IPS-18a (cell line): ENCODE data around the gene SLC6A3.

Experiments
- H3K27ac ChIP-seq: one replicate; pipeline ENCODE4 v1.5.1; 2013; ENCODE audit warnings: low read length
- H3K27me3 ChIP-seq: one replicate; pipeline ENCODE4 v1.6.1; 2013; ENCODE audit warnings: mild to moderate bottlenecking, low read length; ENCODE audit not compliant: control insufficient read depth, insufficient read depth
- H3K36me3 ChIP-seq: one replicate; pipeline ENCODE4 v1.6.1; 2013; ENCODE audit warnings: low read depth, low read length; ENCODE audit not compliant: control insufficient read depth
- H3K4me1 ChIP-seq: one replicate; pipeline ENCODE4 v1.6.1; 2013; ENCODE audit warnings: low read depth, low read length; ENCODE audit not compliant: control insufficient read depth
- H3K4me3 ChIP-seq: one replicate; pipeline ENCODE4 v1.5.1; 2013; ENCODE audit warnings: low read length
- H3K9ac ChIP-seq: one replicate; pipeline ENCODE4 v1.6.1; 2013; ENCODE audit warnings: mild to moderate bottlenecking, low read length, moderate library complexity
- H3K9me3 ChIP-seq: one replicate; pipeline ENCODE4 v1.6.1; 2013; ENCODE audit warnings: low read depth, low read length; ENCODE audit not compliant: control insufficient read depth

SLC6A3 gene

DNA sequence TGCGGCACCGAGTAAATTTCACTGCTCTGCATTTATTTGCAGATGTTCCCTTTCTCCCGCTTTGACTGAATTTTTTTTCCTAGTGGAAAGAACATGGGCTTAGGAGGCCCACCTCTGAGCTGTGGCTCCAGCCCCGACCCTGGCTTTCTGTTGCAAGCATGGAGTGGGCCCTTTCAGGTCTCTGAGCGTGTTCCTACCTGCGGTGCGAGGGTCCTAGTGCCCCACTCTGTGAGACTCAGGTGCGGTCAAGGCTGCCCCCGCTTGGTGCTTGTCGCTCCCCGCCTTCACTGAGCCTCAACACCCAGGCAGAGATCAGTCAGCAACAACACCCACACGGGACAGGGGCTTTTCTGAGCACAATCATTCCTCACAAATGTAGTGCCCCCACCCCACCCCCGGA, 32.0 kb downstream of the SLC6A3 start:
- Histone ChIP-seq H3K27me3 (no peaks in the 10 kb centered on the region), H3K36me3 (no peaks in the 10 kb centered on the region), H3K4me1 (no peaks in the 10 kb centered on the region), H3K4me3 (no peak overlapping the region), H3K9ac (no peak overlapping the region), H3K9me3 (no peaks in the 10 kb centered on the region), H3K27ac (no peak overlapping the region)

DNA sequence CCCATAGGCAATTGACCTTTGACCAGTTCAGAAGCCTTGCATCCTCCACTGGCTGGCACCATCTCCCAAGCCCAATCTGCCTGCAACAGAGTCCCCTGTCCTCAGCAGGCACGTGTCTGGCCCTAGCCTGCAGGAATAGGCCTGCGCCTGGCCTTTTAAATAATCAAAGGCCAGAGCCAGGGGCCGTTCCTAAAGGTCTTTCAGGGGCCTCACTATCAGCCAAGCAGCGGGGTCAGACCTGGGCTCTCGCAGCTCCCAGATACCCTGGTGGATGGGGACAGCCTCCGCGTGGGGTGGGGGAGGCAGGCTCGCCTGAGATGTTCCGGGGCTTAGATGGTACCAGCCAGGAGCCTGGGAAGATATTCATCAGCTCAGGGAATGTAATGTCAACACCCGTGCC, 32.6 kb downstream of the SLC6A3 start:
- H3K9ac ChIP-seq, result no peak overlapping the region
- no peaks in the 10 kb centered on the region for H3K4me1 ChIP-seq
- no peak overlapping the region for H3K4me3 ChIP-seq
- no peak overlapping the region for H3K27ac ChIP-seq
- H3K36me3 ChIP-seq, result no peaks in the 10 kb centered on the region
- no peaks in the 10 kb centered on the region for H3K9me3 ChIP-seq
- H3K27me3 ChIP-seq, result no peaks in the 10 kb centered on the region

DNA sequence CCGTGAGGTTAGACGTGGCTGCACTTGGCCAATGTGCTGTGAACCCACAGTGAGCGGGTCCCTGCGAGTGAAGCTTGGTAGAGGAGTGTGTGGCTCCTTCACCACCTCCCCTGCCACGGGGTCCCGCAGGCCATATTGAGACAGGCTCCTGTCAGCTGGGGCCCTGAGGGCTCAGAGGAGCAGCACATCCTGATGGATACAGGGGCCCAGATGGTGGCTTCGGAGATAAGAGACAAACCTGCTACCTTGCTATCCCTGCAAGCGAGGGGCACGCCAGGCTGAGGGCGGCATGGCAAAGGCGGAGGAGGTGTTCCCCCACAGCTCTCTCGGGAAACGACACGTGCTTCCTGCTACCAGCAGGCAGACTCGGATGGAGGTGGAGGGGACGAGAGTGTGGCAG, 33.1 kb downstream of the SLC6A3 start:
- Histone ChIP-seq H3K4me3 (no peak overlapping the region), H3K36me3 (no peaks in the 10 kb centered on the region), H3K4me1 (no peaks in the 10 kb centered on the region), H3K27me3 (no peaks in the 10 kb centered on the region), H3K9me3 (no peaks in the 10 kb centered on the region), H3K9ac (no peak overlapping the region), H3K27ac (no peak overlapping the region)

DNA sequence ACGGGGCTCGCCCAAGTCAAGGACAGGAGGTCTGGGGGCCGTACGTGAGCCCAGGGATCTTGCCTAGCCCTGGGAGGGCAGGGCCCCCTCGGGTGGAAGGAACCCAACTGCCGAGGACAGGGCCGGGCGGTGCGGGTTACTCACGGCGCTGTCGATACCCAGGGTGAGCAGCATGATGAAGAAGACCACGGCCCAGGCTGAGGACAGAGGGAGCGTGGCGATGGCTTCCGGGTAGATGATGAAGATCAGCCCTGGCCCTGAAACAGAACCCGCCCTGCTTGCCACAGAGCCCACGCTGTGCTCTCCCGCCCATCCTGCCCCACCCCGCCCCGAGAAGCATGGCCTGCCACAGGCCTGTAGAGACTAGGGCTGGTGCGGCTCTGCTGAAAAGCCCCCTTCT, 34.1 kb downstream of the SLC6A3 start:
- H3K36me3 ChIP-seq, result no peaks in the 10 kb centered on the region
- no peak overlapping the region for H3K27ac ChIP-seq
- no peaks in the 10 kb centered on the region for H3K27me3 ChIP-seq
- H3K9me3 ChIP-seq, result no peaks in the 10 kb centered on the region
- H3K9ac ChIP-seq, result no peak overlapping the region
- no peaks in the 10 kb centered on the region for H3K4me1 ChIP-seq
- H3K4me3 ChIP-seq, result no peak overlapping the region

DNA sequence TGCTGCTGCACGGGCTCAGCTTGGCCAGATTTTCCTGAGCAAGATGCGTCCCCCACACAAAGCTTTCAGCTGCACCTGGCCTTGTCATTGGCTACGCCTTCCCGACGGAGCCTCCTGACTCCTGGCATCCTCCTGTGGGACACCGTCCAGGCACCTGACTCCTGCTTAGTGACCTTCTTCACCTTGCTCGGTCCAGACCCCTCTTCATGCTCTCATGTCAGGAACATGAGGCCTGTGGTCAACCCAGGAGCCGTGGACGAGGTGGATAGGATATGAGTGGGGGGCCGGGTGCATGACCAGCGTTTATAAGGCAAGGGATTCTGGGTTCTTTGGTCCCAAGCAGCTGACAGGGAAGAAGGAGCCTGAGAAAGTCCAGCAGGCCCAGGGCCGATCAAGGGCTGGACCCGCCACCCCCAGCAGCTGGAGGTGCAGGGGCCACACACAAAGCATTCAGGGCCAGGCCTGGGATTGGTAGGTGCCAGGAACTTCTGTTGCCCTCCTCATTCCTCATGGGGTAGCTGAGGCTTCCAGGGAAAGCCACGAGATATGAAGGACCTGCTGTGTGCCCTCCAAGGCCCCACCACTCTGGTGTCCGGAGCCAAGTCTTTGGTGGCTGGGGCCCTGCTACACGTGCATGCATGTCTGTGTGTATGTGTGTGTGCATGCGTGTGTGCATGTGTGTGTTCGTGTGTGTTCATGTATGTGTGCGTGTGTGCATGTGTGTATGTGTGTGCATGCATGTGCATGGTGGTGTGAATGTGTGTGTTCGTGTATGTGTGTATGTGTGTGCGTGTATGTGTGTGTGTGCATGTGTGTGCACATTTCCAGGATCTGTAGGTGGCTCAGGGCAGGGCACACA, 34.9 kb downstream of the SLC6A3 start:
- H3K9me3 ChIP-seq, result no peaks in the 10 kb centered on the region
- H3K27ac ChIP-seq, result no peak overlapping the region
- H3K36me3 ChIP-seq, result no peaks in the 10 kb centered on the region
- no peak overlapping the region for H3K9ac ChIP-seq
- H3K27me3 ChIP-seq, result no peaks in the 10 kb centered on the region
- H3K4me1 ChIP-seq, result no peaks in the 10 kb centered on the region
- H3K4me3 ChIP-seq, result no peak overlapping the region

DNA sequence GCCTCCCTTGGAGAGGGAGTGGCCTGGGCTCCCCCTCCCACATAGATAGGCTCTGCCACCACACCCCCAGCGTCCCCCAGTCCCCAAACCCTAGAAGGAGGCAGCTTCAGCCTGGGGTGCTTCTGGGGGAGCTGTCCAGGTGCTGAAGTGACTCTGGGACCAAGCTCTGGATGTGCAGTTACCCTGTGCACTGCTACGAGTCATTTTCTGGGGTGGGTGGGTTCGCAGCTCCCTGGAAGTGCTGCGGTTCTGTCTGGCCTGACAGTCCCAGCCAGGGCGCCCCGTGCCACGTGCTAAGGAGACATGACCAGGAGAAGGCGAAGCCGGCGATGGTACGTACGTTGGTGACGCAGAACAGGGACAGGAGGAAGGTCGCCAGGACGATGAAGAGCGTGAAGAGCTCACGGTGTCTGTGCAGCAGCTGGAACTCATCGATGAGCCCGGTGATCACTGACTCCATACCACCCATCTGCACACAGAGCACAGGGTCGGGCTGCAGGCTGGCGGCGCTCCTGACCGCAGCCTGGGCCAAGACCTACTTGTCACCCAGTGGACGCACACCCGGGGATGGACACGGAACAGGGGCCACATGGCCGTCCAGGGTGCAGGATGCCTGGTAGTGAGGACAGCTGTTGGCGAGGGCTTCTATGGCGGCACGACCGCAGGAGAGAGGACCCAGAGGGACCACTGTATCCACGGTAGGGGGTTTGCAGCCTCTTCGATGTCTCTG, 35.7 kb downstream of the SLC6A3 start:
- H3K27ac ChIP-seq, result no peak overlapping the region
- no peaks in the 10 kb centered on the region for H3K4me1 ChIP-seq
- H3K4me3 ChIP-seq, result no peak overlapping the region
- no peaks in the 10 kb centered on the region for H3K27me3 ChIP-seq
- H3K36me3 ChIP-seq, result no peaks in the 10 kb centered on the region
- H3K9me3 ChIP-seq, result no peaks in the 10 kb centered on the region
- H3K9ac ChIP-seq, result no peak overlapping the region

DNA sequence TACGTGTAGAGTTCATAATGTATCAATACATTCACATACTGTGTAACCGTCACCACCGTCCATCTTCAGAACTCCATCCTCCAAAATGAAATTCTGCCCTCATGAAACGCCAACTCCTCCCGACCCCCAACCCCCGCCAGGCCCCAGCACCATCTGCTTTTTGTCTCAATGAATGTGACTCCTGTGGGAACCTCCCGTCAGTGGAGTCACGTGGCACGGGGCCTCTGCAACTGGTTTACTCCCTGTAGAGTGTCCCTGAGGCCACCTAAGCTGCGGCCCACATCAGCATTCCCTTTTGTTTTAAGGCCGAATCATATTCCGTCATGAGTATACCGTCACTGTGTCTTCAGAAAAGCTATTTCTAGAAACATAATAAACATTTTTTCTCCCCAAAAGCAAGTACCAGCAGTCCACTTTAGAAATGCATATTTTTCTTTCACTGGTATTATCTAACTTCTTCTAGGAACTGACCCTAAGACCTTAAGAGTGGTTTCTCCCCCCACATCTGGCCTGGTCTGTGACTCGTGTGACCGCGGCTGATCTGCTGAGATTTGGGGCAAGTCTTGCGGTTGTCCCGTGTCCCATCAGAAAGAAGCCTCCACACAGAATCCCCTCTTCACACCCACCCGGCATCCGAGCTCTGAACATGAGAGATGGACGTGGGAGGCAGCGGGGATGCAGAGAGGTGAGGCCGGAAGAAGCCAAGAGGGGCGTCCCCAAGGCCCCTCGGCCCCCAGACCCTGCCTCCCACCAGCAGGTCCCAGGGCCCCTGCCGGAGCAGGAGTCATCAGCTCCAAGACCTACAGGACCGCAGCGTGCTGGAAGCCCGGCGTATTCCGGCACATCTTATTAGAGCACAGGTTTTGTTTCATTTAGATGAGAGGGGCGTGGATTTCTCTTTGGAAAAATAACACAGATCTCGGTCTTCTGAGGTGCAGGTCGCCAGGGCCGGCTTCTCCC, 38.3 kb downstream of the SLC6A3 start:
- H3K27me3 ChIP-seq, result no peaks in the 10 kb centered on the region
- H3K9ac ChIP-seq, result no peak overlapping the region
- H3K36me3 ChIP-seq, result no peaks in the 10 kb centered on the region
- no peak overlapping the region for H3K4me3 ChIP-seq
- H3K4me1 ChIP-seq, result no peaks in the 10 kb centered on the region
- H3K9me3 ChIP-seq, result no peaks in the 10 kb centered on the region
- no peak overlapping the region for H3K27ac ChIP-seq

DNA sequence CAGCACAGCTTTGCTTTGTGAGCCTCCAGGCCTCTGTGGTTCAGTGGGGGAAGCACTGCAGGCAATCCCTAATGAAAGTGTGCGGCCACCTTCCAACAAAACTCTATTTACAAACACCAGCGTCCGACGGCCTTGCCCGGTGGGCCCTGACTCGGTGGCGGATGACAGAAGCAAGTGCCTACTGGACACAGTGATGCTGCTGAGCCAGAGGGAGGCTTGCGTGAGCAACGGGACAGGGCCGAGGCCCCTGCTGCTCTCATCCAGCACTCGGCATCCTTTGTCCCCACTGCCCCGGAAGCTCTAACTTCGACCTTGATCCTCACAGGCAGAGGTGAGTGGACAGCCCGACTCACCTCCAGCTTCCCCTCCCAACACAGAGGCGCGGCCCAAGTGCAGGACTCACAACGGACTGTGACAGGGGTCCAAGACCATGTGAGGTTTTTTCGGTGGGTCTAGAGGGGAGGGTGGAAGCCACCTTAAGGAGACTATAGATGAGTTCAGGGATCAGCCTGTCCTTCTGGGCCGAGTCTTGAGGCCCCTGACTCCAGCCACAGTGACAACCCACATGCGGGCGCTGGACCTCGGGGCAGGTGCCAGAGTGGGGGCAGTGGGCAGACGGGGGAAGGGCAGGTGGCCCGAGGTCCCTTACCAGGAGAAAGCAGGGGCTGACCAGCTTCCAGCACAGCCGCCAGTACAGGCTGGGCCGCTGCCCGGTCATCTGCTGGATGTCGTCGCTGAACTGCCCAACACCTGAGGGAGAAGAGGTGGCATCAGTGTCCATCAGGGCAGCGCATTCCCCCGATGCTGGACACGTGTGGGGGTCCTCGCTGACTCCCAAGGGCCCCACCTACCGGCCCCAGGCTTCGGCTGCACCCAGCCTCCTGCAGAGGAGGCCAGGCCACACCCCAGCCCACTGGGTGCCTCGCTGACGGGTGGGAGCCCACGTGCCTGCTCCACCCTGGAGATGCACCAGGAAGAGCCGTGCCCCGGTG, 39.4 kb downstream of the SLC6A3 start:
- Histone ChIP-seq H3K4me3 (no peak overlapping the region), H3K27ac (no peak overlapping the region), H3K9ac (no peak overlapping the region), H3K27me3 (no peaks in the 10 kb centered on the region), H3K4me1 (no peaks in the 10 kb centered on the region), H3K9me3 (no peaks in the 10 kb centered on the region), H3K36me3 (no peaks in the 10 kb centered on the region)

DNA sequence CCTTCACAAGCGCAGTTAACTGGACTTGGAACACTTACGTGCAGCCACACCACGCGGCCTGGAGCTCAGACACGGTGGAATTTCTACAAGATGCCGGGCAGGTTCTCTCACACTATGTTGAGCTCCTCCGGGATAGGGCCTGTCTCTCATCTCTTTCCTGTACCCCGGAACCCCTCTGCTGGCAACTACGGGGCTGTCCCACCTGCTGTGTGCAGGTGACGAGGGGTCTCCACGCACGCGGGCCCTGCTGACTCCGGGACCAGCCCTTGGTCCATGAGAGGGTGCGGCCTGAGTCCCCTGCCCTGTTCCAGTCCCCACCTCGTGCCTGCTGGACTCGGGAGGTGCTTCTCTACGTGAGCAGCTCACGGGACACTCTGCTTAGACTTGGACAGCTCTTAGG, 40.1 kb downstream of the SLC6A3 start:
- Histone ChIP-seq H3K27ac (no peak overlapping the region), H3K9ac (no peak overlapping the region), H3K4me1 (no peaks in the 10 kb centered on the region), H3K27me3 (no peaks in the 10 kb centered on the region), H3K4me3 (no peak overlapping the region), H3K36me3 (no peaks in the 10 kb centered on the region), H3K9me3 (no peaks in the 10 kb centered on the region)

DNA sequence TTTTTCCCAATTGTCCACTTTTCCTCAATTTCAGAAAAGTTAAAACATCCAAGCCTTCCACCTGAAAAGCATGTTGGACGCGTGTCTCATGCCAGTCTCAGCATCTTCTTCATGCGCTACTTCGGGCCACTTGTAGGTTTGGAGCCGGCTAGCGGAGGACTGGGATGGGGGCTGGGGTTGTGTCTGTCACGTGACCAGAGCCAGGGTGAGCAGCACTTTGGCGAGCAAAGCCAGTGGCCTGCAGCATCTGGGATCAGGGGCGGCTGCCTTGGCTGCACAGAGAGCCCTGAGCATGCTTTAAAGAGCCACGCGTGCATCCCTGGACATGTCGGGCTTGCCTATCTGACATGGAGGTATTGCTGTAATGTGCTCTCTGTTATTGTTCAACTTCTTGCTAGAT, 41.2 kb downstream of the SLC6A3 start:
- H3K27me3 ChIP-seq, result no peaks in the 10 kb centered on the region
- H3K9me3 ChIP-seq, result no peaks in the 10 kb centered on the region
- no peaks in the 10 kb centered on the region for H3K36me3 ChIP-seq
- H3K27ac ChIP-seq, result no peak overlapping the region
- H3K9ac ChIP-seq, result no peak overlapping the region
- no peaks in the 10 kb centered on the region for H3K4me1 ChIP-seq
- H3K4me3 ChIP-seq, result no peak overlapping the region
